ENCODE measurements around the gene PHAF1.
A peak's percentile ranks its signal among the peaks of the same experiment; 100 is the strongest.
"Not testable (repeated sequence)": the region's sequence is repeated elsewhere in the genome, so short reads cannot be mapped to it uniquely, and the experiment has no call there.

The PHAF1 gene

DNA sequence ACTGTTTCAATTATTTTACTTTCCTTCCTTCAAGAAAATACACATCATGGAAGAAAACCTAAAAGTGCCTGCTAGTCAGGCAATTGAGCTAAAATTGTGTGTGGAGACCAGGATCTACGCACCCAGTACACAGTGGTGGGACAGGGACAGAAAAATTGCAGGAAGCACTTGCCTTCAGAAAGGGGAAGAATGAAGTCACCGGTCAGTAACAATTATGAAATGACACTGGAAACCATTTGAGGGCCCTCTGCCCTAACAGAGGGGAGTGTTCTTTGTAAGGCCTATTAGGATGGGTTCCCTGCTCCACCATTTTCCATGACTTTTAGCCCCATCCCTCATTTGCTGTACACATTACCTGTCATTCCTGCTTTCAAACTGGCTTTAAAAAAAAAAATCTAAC is 4.5 kb upstream of the PHAF1 start:
- no peak for DNase-seq

DNA sequence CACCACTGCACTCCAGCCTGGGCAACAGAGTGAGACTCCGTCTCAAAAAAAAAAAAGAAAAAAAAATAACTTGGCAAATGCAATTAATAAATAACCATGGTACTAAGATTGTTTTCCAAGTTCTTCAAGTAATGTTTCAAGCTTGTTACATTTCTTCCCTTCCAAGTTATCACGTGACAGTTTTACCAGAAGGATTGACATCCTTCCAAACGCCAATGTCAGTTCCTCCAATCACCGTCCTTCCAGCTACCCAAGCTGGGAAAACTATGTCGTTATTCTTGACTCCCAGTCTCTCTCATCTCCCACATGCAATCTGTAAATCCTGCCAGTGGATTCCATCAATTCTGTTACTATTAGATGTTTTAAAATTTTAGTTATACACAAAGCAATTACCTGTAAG is 3.9 kb upstream of the PHAF1 start:
- DNase-seq, result no peak

DNA sequence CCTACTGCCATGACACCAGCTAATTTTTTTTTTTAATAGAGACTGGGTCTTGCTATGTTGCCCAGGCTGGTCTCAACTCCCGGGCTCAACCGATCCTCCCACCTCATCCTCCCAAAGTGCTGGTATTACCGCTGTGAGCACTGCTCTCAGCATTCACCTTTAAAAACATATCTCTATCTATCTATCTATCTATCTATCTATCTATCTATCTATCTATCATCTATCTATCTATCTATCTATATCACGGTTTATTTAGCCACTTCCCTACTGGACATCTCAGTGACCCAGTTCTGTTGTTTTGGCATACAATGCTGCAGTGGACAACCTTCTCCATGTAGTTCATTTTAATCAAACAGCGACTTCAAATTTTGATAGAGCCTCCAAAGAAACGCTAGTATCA is 1.3 kb upstream of the PHAF1 start:
- DNase-seq, result no peak

DNA sequence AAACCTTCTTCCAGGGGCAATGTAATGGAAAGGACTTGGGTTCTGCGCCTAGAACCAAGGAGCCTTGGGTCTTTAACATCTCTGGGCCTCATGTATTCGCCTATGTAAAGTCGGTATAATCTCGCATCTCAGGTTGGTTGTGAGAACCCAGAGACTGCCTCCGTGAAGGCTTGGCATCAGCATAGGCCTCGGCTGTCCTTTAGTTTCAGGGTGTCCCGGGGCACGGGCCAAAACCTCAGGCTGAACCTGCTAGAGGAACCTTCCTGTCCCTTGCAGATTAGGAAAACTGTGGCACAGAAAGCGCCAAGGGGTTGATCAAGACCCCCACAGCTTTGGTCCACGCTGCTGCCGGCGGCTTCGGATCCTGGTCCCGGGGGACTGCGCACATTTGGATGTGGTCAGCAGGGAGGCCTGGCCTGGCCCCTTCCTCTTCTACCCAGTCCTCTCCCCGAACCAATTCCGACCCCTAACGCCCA is 772 bp upstream of the PHAF1 start:
- DNase-seq, result no peak

DNA sequence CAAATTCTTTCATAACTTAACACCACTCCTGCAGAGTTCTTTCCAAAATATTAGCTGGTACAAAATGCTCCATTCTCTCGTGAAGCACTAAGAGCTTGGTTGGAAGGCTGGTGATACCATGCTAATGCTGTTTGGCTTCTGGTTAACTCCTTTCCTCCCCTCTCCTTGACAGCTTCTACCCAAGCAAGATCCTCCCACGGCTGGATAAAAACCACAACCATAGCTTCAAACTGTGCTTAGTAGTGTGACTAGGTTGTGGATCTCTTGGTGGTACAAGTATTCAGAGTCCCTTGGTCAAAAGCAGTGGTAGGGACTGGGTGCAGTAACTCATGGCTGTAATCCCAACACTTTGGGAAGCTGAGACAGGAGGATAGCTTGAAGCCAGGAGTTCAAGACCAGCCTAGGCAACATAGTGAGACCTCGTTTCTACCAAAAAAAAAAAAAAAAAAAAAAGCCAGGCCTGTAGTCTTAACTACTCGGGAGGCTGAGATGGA is 2.3 kb downstream of the PHAF1 start:
- no peak for DNase-seq

DNA sequence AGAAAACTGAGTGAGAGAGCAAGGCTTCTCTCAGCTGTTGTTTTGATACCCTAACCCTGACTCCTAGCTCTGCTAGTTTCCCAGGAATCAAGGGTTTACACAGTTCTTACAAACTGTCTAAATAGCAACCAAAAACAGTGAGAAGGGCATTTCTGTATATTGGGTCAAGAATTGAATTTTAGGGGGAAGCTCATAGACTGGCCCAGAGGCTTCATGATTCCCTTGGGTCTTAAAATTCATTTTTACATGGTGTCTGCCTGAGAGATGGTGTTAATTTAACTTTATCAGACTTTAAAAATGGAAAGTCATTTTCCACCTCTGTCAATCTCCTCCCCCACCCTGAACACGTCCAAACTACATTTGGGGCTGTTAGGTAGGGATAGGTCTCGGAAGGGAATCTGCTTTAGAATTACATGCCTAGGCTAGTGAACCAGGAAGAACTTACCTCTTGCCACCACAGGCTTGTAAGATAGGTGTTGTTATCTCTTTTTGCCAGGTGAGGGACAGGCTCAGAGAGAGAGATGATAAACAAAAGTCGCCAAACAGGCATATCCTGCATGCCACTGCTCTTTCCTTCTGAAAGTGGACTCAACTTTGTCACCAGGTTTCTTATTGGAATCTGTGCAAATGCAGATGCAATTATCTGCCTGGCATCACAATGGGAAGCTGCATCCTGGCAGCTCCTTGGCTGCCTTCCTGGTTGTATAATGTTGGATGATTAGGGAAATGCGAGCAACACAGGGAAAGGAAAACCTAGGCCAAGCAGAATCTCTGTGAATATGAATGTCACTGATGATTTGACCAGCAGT is 3.1 kb downstream of the PHAF1 start:
- DNase-seq, result no peak

GRCh38 chr16:67114793-67115192 is 5.1 kb downstream of the PHAF1 start:
- DNase-seq, result no peak

DNA sequence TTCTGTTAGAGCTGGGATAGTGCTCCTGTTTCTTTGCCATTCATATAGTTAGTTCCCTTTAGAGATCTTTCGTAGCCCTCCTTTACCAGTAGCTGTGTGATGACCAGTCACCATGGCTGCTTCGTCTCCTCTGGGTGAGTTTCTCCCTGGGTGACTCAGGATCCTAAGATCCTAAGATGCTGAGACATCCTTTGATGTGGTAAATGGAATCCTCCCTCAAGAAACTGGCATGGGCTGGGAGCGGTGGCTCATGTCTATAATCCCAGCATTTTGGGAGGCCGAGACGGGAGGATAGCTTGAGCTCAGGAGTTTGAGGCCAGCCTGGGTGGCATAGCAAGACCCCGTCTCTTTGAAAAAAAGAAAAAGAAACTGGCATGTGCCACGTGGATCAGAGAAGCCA is 5.9 kb downstream of the PHAF1 start:
- peak; percentile 54 for DNase-seq

DNA sequence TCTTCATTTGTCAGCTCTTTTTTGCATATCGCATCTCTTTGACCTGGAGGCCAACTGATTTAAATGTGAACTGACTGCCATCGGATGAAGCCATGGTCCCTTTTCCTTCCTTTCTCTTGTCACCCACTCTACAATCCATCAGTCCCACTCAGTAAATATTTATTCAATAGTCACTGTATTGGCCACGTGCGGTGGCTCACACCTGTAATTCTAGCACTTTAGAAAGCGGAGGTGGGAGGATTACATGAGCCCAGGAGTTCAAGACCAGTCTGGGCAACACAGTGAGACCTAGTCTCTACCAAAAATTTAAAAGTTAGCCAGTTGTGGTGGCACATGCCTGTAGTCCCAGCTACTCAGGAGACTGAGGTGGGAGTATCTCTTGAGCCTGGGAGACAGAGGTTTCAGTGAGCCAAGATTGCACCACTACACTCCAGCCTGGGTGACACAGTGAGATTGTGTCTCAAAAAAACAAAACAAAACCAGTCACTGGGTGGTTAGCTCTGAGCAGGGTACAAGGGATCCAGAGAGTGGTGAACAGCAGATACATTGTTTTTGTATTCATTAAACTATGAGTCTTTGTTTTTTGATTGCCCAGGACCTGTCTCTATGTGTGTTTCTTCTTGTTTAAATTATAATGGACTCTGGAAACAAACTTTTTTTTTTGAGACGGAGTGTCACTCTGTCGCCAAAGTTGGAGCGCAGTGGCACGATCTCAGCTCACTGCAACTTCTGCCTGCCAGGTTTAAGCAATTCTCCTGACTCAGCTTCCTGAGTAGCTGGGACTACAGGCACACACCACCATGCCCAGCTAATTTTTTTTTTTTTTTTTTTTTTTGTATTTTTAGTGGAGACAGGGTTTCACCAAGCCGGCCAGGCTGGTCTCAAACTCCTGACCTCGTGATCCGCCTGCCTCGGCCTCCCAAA is 6.9 kb downstream of the PHAF1 start:
- DNase-seq, result no peak

- DNase-seq, result no peak
Observed at GRCh38 chr16:67117716-67118115, 8.0 kb downstream of the PHAF1 start.

- DNase-seq, result no peak
Observed at GRCh38 chr16:67120025-67120424, 10.3 kb downstream of the PHAF1 start.

- not testable (repeated sequence) for DNase-seq
Observed at GRCh38 chr16:67122799-67123198, 13.1 kb downstream of the PHAF1 start.

DNA sequence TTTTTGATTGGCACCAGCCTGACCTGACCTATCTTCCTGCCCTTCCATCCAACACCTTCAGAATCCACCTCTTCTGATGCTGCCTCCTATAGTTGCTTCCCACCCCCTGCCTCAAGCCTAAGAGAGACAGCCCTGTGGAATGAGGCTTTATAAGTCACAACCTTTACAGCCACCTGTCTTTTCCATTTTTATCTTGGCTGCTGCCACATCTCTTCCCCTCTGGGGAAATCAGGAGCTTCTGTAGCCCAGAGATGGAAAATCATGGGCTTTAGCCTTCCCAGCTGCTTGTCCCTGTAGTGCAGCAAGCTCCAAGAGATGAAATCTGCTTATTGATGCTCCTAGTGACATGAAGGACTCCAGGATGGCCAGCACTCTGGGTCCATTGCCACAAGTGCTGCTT is 18.7 kb downstream of the PHAF1 start:
- DNase-seq, result no peak

DNA sequence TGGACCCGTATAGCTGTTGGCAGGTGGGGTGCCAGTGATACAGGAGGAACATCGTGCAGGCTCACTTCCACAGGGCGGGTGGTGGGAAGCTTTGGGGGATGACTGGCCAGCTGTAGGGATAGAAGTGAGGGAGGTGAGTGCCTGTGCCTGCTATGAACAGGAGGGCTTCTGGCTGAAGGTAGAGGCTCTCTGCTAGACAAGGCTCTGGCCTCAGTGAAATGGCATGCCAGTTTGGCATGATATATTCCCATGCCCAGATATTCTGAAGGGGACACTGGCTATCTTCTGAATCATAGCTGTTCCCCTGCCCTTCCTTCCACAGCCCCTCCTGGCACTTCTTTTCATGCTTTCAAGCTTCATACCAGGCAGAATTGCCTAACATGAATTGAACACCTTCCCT is 19.1 kb downstream of the PHAF1 start:
- no peak for DNase-seq

GRCh38 chr16:67129422-67129821 is 19.7 kb downstream of the PHAF1 start:
- no peak for DNase-seq

DNA sequence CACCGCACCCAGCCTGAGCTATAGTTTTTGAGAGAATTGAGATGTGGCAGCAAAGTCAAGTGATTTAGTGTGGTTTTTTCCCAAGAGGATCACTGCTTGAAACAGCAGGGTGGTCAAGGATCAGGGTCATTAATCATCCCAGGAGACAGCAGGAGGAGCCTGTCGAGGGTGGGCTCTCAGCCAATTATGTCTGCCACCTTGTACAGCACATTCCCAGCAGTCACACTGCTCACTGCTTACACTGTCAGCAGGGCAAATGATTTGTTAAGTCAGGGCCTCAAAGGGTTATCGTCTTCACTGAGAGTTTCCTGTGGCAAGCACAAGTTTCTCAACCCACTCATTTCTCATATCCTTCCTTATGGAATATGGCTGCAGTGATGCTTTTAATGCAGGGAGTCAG is 27.9 kb downstream of the PHAF1 start:
- DNase-seq, result no peak

- no peak for DNase-seq
Observed at GRCh38 chr16:67141391-67141790, 31.6 kb downstream of the PHAF1 start.

DNA sequence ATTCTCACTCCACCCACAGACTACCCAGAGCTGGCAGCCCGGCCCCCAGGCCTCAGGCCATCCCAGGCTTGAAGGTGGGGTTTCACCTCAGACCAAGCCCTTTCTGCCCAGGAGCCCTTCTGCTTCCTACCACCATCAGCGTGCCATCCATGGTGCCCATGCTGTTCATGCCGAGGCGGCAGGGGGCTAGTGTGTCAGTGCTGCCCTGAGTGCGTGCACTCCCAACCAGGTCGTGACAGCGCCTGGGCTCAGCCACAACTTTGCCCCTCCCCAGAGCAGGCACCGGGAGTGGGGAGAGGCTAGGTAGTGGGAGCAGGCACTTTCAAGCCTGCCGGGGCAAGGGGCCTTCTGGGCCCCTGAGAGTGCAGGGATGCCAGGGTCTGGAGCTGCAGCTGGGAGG is 32.6 kb downstream of the PHAF1 start:
- DNase-seq, result no peak

GRCh38 chr16:67144943-67145342 is 35.2 kb downstream of the PHAF1 start:
- DNase-seq, result no peak

- no peak for DNase-seq
Observed at GRCh38 chr16:67145746-67146145, 36.0 kb downstream of the PHAF1 start.

GRCh38 chr16:67146523-67147357 is 37.0 kb downstream of the PHAF1 start:
- DNase-seq, result no peak

DNA sequence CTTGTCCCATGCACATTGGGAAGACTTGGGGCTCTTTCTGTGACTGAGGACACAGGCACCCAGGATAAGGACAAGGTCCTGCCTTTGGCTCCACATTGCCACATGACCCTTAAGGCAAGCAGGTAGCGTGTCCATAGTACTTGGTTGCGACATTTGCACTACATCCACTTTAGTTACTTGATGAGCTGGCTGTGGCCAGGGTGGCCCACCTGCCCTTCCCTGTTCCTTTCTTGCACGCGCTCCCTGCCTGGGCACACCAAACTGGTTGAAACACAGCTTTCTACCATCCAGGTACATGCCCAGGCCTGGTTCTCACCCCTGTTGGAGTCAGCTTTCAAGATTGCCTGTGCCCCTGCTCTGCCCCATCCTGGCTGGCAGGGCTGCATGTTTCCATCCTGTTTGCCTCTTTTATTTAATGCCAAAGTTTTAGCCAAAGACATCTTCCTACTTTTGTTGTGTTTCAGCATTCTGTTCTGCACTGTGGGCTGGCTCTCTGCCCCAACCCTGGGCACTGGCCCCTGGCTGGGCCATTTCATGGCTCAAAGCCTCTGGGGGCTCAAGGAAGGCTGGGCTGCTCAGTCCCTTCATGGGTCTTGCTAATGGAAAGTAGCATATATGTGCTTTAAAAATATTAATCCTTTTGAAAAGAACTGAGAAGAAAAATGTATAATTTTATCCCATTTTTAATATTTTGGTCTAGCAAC is 37.8 kb downstream of the PHAF1 start:
- no peak for DNase-seq
